GM21526 (cell line): ENCODE measurements around the gene ESR2.
"Not testable (repeated sequence)": the region's sequence is repeated elsewhere in the genome, so short reads cannot be mapped to it uniquely, and the experiment has no call there.

Source experiments
- ATAC-seq: cut with Tn5 transposase; IDR thresholded peaks from one replicate; pipeline ENCODE4 v1.9.1; 2021; ENCODE audit warnings: moderate library complexity; ENCODE audit not compliant: unreplicated experiment, low FRiP score

The ESR2 gene

GRCh38 chr14:64201921-64202545, 92.1 kb downstream of the ESR2 start:
- no peak for ATAC-seq

GRCh38 chr14:64201296-64201695, 92.9 kb downstream of the ESR2 start:
- no peak for ATAC-seq

DNA sequence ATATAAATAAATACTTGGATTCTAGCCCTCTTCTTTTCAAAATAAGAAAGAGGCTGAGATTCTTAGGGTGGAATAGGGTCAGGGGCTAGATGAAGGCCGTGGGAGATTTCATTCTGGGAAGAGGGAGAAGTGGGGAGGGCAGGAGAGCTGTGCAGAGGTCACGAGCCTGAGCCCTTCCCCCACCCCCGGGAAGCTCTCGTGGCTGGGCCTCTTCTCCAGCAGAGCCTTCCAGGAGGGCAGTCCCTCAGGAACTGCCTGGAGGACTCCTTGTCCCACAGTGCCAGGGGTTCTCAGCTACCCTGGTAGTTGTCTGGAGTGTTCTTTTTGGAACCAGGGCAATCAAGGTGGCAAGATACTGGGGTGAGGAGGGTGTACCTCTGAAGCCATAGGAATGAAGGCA, 94.0 kb downstream of the ESR2 start:
- no peak for ATAC-seq

GRCh38 chr14:64198486-64198885, 95.7 kb downstream of the ESR2 start:
- no peak for ATAC-seq

DNA sequence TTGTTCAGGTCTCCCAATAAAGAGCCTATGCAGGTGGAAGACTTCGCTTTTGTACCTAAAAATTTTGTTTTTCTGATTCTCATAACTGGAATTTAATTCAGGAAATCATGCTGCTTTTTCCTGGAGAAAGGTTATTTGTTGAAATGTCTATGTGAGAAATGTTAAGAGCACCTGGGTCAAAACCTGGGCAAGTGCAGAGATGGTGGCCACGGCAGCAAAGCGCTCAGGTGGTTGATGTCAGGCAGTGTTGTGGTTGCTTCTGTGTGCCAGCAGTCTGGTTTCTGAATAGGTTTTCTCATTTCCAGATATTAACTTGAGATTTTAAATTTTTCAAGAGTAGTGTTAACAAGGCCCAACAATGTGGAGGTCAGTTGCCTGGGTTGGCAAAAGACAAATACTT, 96.2 kb downstream of the ESR2 start:
- no peak for ATAC-seq

DNA sequence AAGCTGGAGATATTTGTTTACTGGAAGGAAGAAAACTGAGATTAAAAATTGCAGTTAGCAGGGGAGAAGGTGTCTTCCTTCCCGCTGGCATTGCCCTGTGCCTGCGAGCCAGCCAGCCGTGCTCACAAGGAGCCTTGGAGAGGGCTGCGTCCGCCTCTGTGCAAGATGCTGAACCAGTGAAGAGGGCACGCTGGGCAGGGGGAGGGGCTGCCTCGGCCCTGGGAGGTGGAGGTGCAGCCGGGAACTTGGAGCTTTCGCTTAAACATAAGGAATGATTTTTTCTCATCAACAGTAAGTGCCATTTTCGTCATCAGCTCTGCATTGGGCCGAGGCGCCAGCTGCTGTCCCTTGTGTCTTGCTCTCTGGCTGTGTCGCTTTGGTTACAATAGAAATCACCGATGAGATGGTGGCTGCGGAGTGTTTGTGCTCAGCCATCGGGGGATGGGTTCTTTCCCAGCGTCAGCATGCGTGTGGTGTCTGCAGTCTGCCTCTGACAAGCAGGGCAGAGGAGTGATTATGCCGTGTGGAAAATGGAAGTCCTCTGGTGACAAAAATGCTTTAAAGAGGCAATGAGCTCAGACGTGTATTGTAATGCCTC, 97.3 kb downstream of the ESR2 start:
- no peak for ATAC-seq

DNA sequence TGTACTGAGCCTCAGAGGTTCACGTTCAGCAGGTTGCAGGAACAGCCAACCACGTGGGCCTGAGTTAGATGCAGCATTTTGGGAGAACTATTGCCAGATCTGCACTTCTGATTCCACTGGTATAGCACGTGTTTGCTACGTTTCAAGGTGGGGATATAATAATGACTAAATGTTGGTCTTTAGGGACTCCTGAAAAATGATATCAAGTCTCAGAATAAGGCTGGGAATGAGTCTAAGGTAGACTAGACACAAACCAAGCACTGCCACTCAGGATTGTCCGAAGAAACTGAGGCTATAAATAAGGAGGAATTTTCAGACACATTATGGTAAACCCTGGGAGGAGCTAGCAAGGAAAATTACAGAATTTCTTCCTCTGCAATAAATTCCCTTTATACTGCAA, 98.1 kb downstream of the ESR2 start:
- ATAC-seq: no peak

DNA sequence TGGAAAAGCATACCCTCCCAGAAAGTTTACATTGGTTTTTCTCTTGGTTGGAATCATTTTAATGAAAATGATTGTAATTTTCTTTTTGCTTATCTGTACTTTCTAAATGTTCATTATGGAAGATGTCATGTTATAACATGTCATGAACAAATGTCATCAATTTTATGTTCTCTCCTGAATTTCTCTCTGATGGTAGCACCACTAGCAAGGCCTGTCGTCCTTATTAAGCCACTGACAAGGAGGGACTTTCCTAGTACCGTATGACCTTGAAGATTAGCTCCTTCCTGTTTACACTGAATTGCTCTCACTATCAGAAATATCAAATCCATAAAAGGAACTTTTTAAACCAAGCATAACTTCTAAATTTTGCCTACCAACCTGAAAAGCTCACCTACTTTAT, 99.0 kb downstream of the ESR2 start:
- no peak for ATAC-seq

GRCh38 chr14:64194404-64194803, 99.8 kb downstream of the ESR2 start:
- ATAC-seq: no peak

DNA sequence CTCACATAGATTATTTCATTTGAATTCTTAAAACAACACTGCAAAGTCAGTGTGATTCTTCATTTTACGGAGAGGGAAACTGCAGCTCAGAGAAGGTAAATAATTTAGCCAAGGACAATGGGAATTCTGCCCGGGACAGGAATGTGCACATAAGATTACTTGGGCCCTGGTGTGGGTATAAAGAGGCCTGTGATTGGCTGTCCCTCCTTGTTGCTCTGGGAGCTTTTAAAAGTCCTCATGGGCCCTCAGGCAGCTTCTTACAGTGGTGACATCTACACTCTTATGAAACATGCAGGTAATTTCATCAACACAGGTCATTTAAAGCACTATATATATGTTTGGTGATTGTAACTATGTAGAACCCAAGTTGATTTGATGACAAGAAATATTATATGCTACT, 100.3 kb downstream of the ESR2 start:
- no peak for ATAC-seq

- no peak for ATAC-seq
Measured at GRCh38 chr14:64191756-64192155, 102.4 kb downstream of the ESR2 start.

- ATAC-seq: no peak
Measured at GRCh38 chr14:64190974-64191502, 103.1 kb downstream of the ESR2 start.

DNA sequence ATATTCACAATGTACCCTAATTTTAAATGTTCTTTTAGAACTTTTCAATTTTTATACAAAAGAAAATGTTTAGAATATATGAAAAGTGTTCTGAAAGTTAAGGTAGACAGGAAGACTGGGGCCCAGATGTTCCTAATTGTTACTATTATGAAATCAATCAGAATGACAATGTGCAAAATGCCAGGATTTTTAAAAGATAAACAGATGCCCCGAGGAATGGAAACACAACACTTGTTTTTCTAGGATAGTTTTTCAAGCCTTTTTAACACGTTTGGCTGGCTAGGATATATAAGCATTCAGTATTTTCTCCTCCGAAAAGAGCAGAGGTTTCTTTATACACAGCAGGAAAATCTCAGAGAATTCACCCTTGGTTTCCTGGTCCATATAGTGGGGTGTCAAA, 106.8 kb downstream of the ESR2 start:
- no peak for ATAC-seq

DNA sequence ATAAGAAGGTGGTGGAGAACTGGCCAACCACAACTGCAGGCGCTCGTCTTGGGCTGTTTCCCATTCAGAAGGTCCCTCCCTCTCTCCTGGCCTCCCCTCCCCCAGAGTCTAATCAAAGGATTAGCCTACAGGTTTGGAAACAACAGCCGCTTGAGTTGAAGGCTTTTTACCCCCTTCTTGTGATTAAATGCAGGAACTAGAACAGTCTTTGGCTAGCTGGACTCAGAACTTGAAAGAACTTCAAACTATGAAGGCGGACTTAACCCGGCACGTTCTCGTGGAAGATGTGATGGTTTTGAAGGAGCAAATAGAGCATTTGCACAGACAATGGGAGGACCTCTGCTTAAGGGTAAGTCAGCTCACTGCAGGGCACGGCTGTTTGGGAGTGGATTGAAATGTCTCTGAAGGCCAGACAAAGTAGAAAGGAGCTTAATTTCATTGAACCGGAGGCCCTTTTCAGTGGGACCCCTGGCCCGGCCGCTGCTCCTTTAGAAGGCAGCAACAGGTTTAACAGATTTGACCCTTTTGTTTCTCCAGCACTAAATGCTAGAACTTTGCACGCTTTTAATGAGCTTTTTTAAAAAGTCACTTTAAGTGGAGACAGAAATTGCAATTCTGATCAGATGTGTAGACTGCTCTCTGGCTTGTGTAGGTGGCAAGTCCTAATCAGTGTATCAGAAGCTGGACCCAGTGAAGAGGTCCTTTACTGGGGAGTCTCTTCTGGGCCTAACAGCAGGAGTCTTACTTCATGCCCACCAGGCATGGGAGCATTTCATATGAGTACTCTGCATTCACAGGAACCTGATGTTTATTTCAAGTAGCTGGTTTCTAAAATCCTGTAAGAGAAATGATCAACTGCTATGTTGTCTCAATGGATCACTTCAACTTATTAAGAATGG, 107.7 kb downstream of the ESR2 start:
- no peak for ATAC-seq

DNA sequence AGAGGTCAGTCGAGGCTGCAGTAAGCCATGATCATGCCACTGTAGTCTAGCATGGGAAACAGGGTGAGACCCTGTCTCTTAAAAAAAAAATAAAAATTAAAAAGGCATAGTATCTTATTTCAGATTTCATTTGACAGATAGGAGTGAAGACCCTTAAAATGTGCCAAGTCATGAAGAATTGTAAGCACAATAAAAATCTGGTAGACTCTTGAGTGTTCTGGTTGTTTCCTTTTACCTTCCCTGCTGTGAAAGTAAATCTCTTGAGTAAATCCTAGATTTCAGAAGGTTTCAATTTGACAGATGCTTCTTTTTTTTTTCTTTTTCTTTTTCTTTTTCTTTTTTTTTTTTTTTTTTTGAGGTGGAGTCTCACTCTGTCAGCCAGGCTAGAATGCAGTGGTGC, 109.0 kb downstream of the ESR2 start:
- no peak for ATAC-seq

- no peak for ATAC-seq
Measured at GRCh38 chr14:64184103-64184729, 110.0 kb downstream of the ESR2 start.

DNA sequence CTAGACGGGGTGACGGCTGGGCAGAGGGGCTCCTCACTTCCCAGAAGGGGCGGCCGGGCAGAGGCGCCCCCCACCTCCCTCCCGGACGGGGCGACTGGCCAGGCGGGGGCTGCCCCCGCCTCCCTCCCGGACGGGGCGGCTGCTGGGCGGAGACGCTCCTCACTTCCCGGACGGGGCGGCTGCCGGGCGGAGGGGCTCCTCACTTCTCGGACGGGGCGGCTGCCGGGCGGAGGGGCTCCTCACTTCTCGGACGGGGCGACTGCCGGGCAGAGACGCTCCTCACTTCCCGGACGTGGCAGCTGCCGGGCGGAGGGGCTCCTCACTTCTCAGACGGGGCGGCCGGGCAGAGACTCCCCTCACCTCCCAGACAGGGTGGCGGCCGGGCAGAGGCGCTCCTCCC, 111.3 kb downstream of the ESR2 start:
- ATAC-seq: not testable (repeated sequence)

GRCh38 chr14:64178814-64179213, 115.4 kb downstream of the ESR2 start:
- ATAC-seq: no peak

DNA sequence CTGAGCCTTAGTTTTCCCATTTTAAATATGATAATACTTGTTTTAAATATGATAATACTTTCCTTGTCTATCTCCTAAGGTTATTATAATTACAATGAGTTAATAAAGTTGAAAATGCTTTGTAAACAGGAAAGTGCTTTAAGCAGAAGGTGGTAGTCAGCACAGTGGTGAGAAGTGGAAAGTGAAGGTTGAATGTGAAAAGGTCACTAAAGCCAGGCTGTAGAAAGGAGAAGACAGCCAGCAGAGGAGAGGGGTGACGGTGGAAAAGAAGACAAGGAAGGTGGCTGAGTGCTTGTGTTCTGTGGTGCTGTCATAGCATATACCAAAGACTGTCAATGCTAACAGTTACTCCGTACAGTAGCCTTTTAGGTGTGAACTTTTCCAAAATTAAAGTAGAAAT, 117.8 kb downstream of the ESR2 start:
- ATAC-seq: no peak

GRCh38 chr14:64174922-64175782, 119.0 kb downstream of the ESR2 start:
- ATAC-seq: no peak
